Stimulated activated CD4-positive, alpha-beta T cell treated with anti-CD3 and anti-CD28 coated beads, Interleukin-12 subunit alpha, Interleukin-12 subunit beta, amount 100 ng/mL, for 4 hours (primary cell): ENCODE data around the gene SSB.
"Not testable (repeated sequence)": the region's sequence is repeated elsewhere in the genome, so short reads cannot be mapped to it uniquely, and the experiment has no call there.

ENCODE experiments used
- DNase-seq: peaks from one replicate; pipeline ENCODE4 v3.0.0-alpha.2; 2020

SSB gene

GRCh38 chr2:169798718-169799592 lies at the start of gene SSB:
SSB (plus strand) TSS chr2:169798871; CDS start chr2:169800961, 2,090 bp downstream.
- peak; percentile 95 for DNase-seq

DNA sequence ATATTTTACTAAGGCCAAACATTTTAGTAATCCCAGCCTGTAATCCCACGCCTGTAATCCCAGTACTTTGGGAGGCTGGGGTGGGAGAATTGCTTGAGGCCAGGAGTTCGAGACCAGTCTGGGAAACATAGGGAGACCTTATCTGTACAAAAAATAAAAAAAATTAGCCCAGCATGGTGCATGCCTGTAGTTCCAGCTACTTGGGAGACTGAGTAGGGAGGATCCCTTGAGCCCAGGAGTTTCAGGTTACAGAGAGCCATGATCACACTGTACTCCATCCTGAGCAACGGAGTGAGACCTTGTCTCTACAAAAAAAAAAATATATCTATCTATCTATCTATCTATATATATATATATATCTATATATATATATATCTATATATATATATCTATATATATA lies 45.9 kb upstream of the SSB start:
- DNase-seq, result no peak

DNA sequence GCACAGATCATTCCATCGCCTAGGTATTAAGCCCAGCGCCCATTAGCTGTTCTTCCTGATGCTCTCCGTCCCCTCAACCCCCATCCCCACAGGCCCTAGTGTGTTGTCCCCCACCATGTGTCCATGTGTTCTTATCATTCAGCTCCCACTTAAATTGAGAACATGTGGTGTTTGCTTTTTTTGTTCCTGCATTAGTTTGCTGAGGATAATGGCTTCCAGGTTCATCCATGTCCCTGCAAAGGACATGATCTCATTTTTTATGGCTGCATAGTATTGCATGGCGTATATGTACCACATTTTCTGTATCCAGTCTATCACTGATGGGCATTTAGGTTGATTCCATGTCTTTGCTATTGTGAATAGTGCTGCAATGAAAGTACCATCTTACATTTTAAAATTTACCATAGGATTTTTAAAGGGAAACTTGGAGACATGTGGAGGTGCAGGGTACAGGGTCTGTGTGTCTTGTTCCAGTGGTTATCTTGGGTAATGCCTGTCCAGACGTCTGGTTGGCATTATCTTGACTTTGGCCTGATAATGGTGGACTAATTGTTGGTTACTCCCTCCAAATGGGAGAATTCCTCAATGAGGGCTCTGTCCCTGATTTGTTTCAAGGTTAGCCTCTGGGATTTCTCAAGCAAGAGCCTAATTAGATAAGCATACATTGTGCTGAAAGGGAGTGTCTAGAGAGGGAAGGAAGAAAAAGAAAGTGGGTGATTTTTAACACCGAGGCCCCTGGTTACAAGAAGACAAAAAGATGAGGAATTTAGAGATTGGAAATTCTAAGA lies 43.4 kb upstream of the SSB start:
- DNase-seq, result no peak

DNA sequence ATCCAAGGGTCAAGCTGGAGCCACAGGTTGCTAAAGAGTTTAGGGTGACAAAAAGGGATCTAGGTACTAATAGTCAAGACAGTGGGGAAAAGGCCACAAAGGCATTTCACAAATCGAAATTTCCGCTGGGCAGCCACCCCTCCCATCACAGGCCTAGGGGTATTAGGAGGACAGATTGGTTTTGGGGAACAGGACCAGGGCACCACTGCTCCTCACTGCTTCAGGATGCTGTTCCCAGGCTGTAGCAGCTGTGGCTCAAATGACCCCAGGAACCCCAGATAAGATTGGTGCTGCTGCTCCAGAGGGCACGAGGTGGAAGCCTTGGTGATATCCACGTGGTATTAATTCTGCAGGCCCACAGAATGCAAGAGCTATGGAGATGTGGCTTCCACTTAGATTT lies 42.3 kb upstream of the SSB start:
- DNase-seq, result no peak

- DNase-seq, result no peak
These were observed 41.3 kb upstream of the SSB start for GRCh38 chr2:169757356-169757755.

DNA sequence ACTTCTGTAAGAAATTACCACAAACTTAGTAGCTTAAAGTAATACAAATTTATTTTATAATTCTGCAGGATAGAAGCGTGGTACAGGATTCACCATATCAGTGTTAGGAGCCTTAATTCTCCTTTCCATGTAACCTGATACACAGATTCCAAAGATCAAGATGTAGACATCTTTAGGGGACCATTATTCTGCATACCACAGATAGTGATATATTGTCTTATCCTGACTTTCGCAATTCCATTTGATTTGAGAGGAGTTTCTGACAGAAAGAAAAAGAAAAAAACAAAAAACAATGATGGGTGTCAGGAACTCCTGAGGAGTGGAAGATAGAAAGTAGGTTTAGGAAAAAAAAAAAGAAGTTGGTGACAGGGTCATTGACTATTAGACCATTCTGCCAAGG lies 40.9 kb upstream of the SSB start:
- no peak for DNase-seq

DNA sequence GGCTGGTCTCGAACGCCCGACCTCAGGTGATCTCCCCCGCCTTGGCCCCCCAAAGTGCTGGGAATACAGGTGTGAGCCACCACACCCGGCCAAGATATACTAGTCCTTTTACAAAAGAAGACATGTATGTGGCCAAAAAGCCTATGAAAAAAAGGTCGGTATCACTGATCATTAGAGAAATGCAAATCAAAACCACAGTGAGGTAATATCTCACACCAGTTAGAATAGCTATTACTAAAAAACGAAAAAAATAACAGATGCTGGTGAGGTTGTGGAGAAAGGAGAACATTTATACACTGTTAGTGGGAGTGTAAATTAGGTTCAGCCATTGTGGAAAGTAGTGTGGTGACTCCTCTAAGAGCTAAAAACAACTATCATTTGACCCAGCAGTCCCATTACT lies 38.7 kb upstream of the SSB start:
- DNase-seq, result no peak

GRCh38 chr2:169760798-169761197 lies 37.9 kb upstream of the SSB start:
- DNase-seq, result not testable (repeated sequence)

DNA sequence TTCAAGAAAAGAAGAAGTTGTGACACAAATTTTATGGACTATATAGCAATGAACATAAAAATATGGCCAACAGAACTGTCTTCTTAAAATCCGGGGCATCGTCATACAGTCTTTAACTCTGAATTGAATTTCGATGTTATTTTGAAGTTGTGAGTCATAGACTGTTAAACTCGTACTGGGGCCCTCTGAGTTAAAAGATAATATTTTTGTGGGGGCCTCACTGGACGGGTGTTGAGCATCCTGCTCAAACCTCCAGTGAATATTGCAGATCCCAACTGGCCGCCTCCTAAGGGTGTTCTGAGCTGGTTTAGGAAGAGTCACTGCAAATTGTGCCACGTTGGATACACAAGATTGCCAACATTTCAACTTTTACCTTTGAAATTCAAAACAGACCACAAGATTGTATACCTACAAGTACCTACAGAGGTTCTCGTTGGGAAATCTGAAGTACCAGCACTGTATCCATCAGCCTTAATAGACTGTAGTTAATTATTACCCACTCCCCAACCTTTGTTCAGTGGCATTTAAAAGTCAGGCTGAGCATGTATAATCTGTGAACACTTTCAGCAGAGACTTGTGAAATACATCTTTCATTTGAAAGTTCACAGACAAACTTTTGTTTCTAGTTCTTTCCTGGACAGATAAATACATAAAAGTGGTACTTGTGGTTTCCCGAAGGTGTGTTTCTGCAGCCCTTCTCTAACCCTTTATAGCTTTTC lies 37.3 kb upstream of the SSB start:
- no peak for DNase-seq

DNA sequence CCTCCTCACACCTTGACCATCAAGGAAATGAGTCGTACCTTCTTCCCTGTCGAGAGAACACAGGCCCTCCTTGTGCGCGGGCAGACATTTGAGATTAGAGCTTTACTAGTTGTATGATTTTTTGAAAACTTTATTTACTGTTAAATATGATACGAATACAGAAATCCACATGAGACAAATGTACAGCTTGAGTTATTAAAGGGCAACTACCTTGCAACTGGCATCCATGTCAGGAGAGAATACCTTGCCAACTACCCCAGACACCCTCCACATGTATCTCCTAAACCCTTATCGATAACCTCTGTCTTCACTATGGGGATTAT lies 36.7 kb upstream of the SSB start:
- no peak for DNase-seq

DNA sequence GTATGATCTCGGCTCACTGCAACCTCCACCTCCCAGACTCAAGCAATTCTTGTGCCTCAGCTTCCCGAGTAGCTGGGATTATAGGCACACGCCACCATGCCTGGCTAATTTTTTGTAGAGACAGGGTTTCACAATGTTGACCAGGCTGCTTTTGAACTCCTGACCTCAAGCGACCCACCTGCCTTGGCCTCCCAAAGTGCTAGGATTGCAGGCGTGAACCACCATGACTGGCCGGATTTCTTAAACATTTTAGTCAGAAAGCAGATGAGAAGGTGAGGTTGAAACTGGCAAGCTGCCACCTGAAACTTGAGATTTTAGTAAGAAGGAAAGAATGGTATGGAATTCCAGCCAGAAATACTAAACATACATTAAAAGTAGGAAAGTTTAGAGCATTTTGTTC lies 33.1 kb upstream of the SSB start:
- no peak for DNase-seq

DNA sequence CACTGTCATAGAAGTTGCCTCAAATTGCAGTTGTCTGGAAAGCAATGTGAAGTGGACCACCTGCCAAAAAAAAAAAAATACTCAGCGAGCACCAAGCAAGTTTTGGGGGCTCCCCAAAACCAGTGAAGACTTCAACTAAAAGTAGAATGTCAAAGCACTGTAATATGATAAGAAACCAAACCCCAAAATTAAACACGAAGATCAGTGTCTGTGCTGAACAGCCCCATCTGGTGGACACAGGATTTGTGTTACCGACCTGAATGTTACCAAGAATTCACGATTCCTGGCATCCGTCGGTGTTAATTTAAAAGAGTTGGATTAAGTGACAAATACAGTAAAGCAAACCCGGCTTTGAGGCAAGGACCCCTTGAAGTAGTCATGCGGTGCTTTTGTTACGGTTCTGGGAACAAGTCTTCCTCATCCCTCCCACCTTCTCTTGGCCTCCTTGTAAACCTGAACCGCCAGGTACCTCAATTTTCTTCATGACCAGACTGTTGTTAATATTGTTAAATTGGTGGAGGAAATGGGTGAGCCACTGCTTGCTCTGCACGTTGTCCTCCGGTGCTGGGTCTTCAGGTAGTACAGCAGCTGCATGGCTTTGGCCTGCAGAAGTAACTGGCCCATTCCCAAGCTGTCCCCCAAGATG lies 31.3 kb upstream of the SSB start:
- DNase-seq, result peak; percentile 38

- DNase-seq, result peak; percentile 30
These were observed 30.2 kb upstream of the SSB start for GRCh38 chr2:169768262-169768995.

DNA sequence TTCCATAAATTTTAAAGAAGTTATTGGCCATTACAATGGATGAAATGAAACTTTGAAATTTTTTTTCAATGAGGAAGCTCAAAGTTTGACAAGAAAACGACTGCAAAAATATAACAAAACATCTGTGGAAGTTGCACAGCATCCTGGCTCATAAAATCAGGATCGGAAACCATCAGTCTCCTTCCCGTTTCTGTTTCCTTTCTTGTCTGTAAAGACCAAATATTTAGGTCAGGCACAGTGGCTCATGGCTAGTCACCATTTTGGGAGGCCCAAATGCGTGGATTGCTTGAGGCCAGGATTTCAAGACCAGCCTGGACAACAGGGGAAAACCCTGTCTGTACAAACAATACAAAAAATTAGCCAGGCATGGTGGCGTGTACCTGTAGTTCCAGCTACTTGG lies 27.6 kb upstream of the SSB start:
- DNase-seq, result no peak

DNA sequence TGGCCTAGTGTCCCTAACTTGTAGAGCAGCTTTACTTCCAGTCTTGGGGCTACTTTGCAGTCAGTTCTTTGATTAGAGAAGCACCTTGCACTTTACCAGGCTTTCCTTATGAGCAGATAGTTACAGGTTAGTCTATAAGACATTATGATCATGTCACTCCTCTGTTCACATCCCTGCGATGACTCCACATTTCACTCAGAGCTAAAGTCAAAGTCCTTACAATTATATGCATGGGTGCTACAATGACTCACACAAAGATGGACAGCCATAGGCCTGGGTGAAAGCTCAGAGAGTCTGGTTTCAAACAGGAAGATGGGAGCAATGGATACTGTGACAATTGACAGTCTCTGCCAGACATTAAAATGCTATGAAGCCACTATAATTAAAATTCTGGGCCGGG lies 27.1 kb upstream of the SSB start:
- no peak for DNase-seq

DNA sequence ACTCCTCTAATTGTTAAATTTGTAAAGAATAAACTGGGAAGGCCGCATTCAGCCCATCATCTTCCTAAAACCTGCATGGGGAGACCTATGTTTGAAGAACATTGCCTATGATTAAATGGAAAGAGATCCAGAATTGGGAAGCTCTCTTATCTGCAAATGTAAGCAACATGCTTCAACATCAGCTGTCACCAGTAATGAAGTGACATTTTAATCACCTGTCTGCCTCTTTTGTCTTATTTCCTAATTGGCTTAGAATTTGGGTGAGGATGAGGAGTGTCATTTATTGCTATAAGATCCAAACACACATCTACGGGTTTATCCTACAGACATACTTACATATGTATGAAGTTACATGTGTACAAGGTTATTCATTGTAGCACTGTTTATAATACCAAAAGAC lies 26.0 kb upstream of the SSB start:
- no peak for DNase-seq

GRCh38 chr2:169775354-169775753 lies 23.3 kb upstream of the SSB start:
- DNase-seq, result no peak

GRCh38 chr2:169775765-169776164 lies 22.9 kb upstream of the SSB start:
- no peak for DNase-seq

DNA sequence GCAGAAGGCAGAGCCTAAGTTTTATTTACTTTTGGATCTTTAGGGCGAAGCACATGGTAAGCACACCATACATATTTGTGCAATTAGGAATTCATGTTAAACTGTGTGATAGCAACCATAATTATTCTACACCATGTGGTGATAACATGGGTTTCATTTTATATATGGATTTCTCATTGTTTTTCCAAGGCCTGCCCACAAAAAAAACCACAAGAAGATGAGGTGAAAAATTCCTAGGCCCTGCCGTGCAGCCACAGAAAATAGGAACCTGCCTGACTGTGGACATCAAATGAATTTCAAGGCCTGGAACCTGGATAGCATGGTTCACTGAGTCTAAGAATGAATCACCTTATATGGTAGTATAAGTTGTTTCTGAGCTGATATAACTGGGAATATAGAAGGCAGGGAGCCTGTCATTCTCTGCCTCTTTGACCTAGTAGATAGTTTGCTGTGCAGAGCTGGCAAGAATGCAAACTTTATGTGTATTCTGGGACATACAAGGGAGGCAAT lies 22.4 kb upstream of the SSB start:
- no peak for DNase-seq

- DNase-seq, result no peak
These were observed 20.2 kb upstream of the SSB start for GRCh38 chr2:169778446-169778845.

DNA sequence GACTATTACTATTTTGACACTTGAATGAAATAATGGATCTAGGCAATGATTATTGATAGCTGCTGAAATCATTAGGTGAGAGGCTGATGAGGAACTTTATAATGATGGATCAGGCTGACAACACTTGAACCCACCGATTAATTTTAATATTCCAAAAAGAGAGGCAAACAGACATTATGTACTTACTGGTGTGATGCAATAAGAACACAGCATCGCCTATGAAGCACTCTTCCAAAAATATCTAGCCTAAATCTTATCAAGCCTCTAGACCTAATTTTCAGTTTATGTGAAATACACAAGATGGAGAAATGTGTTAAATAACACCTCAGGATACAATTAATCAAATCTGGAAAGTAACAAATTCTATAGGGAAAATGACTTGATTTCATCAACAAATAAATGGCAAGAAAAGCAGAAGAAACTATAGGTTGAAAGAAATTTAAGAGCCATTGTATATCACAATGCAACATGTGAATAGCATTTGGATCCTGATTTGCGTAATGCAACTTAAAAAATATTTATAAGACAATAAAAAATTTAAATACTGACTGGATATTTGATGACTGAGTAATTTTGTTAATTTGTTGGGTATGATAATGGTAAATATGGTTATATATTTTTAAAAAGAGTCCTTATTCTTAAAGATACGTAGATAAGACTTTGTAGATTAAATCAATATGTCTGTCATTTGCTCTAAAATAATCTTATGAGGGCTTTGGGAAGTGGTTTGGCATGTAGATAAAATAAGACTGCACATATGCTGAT lies 17.2 kb upstream of the SSB start:
- DNase-seq, result no peak
